Ascending aorta (tissue), 2 donors: ENCODE results near the gene SLIT3. TPM values are rescaled to one million over a fixed set of nuclear protein-coding genes. Genes with fewer than 3 reads are reported as not detected.
A peak's percentile ranks its signal among the peaks of the same experiment; 100 is the strongest.

Experiments used
- DNase-seq, 2 donors: peaks; one replicate each; pipeline ENCODE4 v3.0.0-alpha.2; 2019; ENCODE audit warnings: low spot score in 2 of 2
- H3K27ac ChIP-seq, 2 donors: fragments of 200-600 bp; sonication (generic); one replicate each; pipeline ENCODE4 v1.5.1; 2016 to 2017; ENCODE audit warnings: mild to moderate bottlenecking in 1 of 2
- H3K27me3 ChIP-seq: fragments of 200-600 bp; sonication (generic); one replicate; pipeline ENCODE4 v1.5.1; 2017
- H3K36me3 ChIP-seq, 2 donors: fragments of 200-600 bp; sonication (generic); one replicate each; pipeline ENCODE4 v1.5.1; 2016
- H3K4me1 ChIP-seq, 2 donors: fragments of 200-600 bp; sonication (generic); one replicate each; pipeline ENCODE4 v1.5.1; 2016 to 2017; ENCODE audit warnings: mild to moderate bottlenecking in 1 of 2
- H3K4me3 ChIP-seq, 2 donors: fragments of 200-600 bp; sonication (generic); one replicate each; pipeline ENCODE4 v1.5.1; 2016 to 2017; ENCODE audit warnings: mild to moderate bottlenecking in 1 of 2
- H3K9me3 ChIP-seq, 2 donors: fragments of 200-600 bp; sonication (generic); one replicate each; pipeline ENCODE4 v1.5.1; 2016
- intact Hi-C: fragments of 100-400 bp; cut with DNase I; formaldehyde crosslinking; loops from one replicate; pipeline ENCODE4 v1.15.1; 2023
- total RNA-seq: library from RNA; depleted of rRNA; stranded (reverse); fragments of >200 nt; gene quantifications from one replicate; pipeline ENCODE4 v1.1.0, GENCODE V29; 2016
- TF ChIP-seq, protein P1 (sequence below), 3 experiments: fragments of 200-600 bp in 2 of 3; fragments of 450-650 bp in 1 of 3; sonication (generic) in 2 of 3; IDR thresholded peaks; one replicate each; pipeline ENCODE4 v1.5.1; 2016 to 2019; ENCODE audit warnings: antibody characterized with exemption in 3 of 3, mild to moderate bottlenecking in 1 of 3, moderate library complexity in 1 of 3

The SLIT3 gene
- total RNA-seq, 1 donor from 2014 or later = 128 TPM

DNA sequence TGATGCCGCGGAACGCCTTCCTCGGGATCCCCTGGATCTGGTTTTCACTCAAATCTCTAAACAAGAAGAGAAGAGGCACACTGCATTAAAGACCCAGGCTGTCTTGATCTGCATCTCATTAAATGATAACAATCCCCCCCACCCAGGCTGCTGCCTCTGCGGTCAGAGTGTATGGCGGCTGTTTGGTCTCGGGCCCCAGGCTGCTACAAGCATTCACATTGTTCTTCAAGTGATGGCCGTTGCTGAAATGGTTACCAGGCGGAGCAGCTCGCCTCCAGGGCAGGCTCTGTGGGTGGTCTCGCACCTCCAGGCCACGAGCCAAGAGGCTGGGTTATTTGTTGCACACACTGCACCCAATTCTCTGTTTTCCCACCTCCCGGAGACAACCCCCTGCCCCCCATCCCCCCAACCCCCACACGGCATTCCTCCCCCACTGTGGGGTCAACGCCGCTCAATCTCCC, 417.6 kb downstream of the SLIT3 start:
- no peak for DNase-seq
- TF ChIP-seq, protein P1, sequence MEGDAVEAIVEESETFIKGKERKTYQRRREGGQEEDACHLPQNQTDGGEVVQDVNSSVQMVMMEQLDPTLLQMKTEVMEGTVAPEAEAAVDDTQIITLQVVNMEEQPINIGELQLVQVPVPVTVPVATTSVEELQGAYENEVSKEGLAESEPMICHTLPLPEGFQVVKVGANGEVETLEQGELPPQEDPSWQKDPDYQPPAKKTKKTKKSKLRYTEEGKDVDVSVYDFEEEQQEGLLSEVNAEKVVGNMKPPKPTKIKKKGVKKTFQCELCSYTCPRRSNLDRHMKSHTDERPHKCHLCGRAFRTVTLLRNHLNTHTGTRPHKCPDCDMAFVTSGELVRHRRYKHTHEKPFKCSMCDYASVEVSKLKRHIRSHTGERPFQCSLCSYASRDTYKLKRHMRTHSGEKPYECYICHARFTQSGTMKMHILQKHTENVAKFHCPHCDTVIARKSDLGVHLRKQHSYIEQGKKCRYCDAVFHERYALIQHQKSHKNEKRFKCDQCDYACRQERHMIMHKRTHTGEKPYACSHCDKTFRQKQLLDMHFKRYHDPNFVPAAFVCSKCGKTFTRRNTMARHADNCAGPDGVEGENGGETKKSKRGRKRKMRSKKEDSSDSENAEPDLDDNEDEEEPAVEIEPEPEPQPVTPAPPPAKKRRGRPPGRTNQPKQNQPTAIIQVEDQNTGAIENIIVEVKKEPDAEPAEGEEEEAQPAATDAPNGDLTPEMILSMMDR (IDR thresholded peaks at IDR 0.05) = no peak
- Histone ChIP-seq H3K4me1 (peaks cover 0 to 7% of the 10 kb centered on the region in 2 donors), H3K4me3 (no peak overlapping the region), H3K27me3 (no peaks in the 10 kb centered on the region), H3K9me3 (no peaks in the 10 kb centered on the region), H3K36me3 (no peaks in the 10 kb centered on the region), H3K27ac (no peak overlapping the region)
- intact Hi-C loops = no loop called here

DNA sequence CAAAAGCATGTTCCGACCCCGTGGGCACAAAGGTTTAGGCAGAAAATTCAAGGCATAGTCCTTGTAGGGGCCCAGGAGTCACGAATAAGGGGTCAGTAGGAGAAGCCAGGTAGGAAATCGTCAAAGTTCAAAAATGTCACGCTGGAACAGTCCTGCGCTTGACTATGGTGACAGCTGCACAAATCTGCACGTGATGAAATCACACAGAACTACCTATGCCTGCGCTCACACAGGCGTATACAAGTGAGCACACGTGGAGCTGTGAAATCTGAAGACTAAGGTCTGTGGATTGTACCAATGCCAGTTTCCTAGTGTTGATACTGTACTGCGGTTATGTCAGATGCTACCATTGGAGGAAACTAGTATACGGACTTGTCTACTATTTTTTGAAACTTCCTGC, 418.7 kb downstream of the SLIT3 start:
- Histone ChIP-seq H3K27ac (no peak overlapping the region), H3K9me3 (no peaks in the 10 kb centered on the region), H3K27me3 (no peaks in the 10 kb centered on the region), H3K4me3 (no peak overlapping the region), H3K4me1 (peaks cover 0 to 7% of the 10 kb centered on the region in 2 donors), H3K36me3 (no peaks in the 10 kb centered on the region)
- intact Hi-C loops = no loop called here
- DNase-seq = no peak
- TF ChIP-seq, protein P1 (IDR thresholded peaks at IDR 0.05) = no peak

DNA sequence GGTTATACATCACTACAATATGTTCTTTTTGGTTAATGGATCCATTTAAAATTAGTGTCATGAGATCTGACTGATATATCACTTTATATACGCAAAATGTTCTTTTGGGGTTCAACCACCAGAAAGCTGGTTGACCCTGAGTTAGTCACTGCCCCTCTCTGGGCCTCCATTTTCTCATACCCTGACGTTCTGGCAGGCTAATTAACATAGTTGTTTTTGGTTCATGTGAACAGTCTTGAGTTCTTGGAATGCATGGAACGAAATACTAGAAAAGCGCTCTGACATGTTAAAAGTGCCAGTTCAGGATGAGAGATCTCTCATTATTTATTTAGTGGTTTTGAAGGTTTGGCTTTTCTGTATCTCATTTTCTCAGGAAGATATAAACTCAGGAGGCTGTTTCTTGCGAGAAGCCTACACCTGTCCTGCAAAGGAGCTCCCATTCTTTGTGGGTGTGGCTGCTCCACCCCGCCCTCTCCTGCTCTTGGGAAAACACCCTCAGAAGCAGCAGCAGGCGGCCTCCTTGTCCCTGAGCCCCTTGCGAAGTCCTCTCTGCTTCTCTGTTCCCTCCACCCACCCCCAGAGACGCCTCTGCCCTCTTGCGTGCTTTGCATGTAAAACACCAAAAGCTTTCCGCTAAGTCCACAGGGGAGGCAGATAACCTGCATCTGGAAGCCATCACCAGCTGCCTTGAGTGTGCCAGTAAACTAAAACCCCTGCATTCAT, 419.4 kb downstream of the SLIT3 start:
- intact Hi-C loops = no loop called here
- no peak overlapping the region for H3K27ac ChIP-seq
- no peaks in the 10 kb centered on the region for H3K27me3 ChIP-seq
- TF ChIP-seq, protein P1 (IDR thresholded peaks at IDR 0.05) = no peak
- H3K4me1 ChIP-seq = peaks cover 0 to 7% of the 10 kb centered on the region in 2 donors
- H3K36me3 ChIP-seq = no peaks in the 10 kb centered on the region
- no peaks in the 10 kb centered on the region for H3K9me3 ChIP-seq
- DNase-seq = no peak
- H3K4me3 ChIP-seq = no peak overlapping the region

DNA sequence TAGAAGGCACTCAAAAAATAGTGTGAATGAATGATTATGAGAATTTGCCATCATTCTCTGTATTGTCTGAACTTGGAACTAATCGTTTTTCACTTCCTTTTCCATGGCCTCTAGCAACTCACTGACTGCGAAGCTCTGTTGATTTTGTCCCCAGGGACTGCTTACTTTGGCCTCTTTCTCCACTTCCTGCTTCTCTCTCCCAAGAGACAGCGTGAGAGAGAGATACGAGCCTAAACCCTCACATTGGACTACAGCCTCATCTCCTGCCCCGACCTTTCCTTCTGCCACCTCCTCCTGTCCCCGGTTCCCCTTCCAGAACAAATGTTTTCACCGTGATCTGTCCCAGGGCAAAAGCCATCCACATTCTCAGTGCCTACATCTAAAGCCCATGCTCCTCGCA, 421.0 kb downstream of the SLIT3 start:
- Histone ChIP-seq H3K4me1 (peaks cover 0 to 7% of the 10 kb centered on the region in 2 donors), H3K27ac (peak overlapping the region in 1 of 2 donors; percentile 25), H3K9me3 (no peaks in the 10 kb centered on the region), H3K27me3 (no peaks in the 10 kb centered on the region), H3K4me3 (peak overlapping the region in 1 of 2 donors; percentile 25), H3K36me3 (no peaks in the 10 kb centered on the region)
- DNase-seq = no peak
- TF ChIP-seq, protein P1 (IDR thresholded peaks at IDR 0.05) = no peak
- intact Hi-C loops = no loop called here

DNA sequence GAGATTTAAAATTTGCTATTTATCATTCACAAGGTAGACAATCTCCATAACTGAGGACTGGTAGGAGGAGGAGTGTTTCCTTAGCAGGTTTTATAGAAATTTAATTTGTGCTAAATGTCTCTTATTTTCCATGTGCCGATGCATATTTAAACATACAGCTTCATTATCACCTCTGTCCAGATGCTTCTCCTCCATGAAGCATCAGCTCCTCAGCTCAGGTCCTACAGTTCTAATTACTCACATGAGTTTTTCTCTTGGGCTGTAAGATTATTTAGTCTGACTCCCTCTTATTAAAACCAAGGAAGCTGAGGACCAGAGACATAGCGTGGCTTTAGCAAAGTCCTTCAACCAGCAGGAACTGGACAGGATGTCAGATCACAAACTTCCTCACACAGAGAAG, 421.6 kb downstream of the SLIT3 start:
- H3K27ac ChIP-seq = no peak overlapping the region
- H3K36me3 ChIP-seq = no peaks in the 10 kb centered on the region
- H3K9me3 ChIP-seq = no peaks in the 10 kb centered on the region
- no peak for DNase-seq
- TF ChIP-seq, protein P1 (IDR thresholded peaks at IDR 0.05) = no peak
- H3K4me3 ChIP-seq = no peak overlapping the region
- peaks cover 0 to 7% of the 10 kb centered on the region in 2 donors for H3K4me1 ChIP-seq
- intact Hi-C loops = no loop called here
- no peaks in the 10 kb centered on the region for H3K27me3 ChIP-seq
